Gastrocnemius medialis (tissue), 4 donors: Measurements from ENCODE around the gene IL22RA1.

Source experiments
- CTCF ChIP-seq, 5 experiments: fragments of 450-650 bp in 3 of 5; fragments of 200-600 bp in 2 of 5; sonication (generic) in 2 of 5; IDR thresholded peaks in 4 of 5; conservative IDR thresholded peaks in 1 of 5; 1 replicate in 4 of 5; 2 replicates in 1 of 5; pipeline ENCODE4 v1.5.1; 2016 to 2019; ENCODE audit warnings: antibody characterized with exemption in 5 of 5, mild to moderate bottlenecking in 3 of 5, moderate library complexity in 3 of 5
- POLR2A ChIP-seq, 2 donors: fragments of 450-650 bp; IDR thresholded peaks; one replicate each; pipeline ENCODE4 v1.6.1; 2017; ENCODE audit warnings: antibody characterized with exemption in 2 of 2, mild to moderate bottlenecking in 2 of 2, moderate library complexity in 2 of 2

GRCh38 chr1:24110642-24111261, 32.2 kb downstream of the IL22RA1 start:
- no peak for TF ChIP-seq CTCF (IDR thresholded peaks at IDR 0.05 in 4 of 5, conservative IDR thresholded peaks at IDR 0.05 in 1 of 5)
- TF ChIP-seq POLR2A (IDR thresholded peaks at IDR 0.05) = peak; percentile 67 to 80
